Measurements from ENCODE around the gene PIEZO2. TPM values are rescaled to one million over a fixed set of nuclear protein-coding genes. Genes with fewer than 3 reads are reported as not detected.

PIEZO2 gene
- total and polyA plus RNA-seq, 11 donors, result 0.04 to 4.9 (median 0.20) TPM; not detected in 2

DNA sequence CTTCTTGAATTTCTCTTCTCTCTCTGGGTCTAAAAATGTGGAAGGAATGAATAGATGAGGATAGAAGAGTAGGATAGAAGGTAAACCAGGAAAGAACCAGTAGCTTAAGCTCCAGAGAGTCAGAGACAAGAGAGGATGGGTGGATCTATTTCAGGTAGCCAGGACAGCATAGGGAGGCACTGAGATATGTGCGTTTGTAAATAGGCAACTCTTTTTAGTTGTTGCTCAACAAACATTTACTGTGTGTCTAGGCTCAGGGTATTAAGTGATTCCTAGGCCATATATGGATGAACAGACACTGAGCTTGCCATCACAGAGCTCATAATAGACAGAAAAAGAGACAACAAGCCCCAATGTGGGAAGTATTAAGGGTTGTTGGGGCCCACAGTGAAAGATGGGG is 463.1 kb downstream of the PIEZO2 start:
- H3K27me3 ChIP-seq, result no peaks in the 10 kb centered on the region
- 0 to 2% (median 0%) methylated on average over 1 of the region's 1 CpG for WGBS, 4 donors
- H3K36me3 ChIP-seq, result no peaks in the 10 kb centered on the region
- H3K9me3 ChIP-seq, result no peaks in the 10 kb centered on the region
- H3K27ac ChIP-seq, result no peak overlapping the region
- no peak for DNase-seq
- no peak overlapping the region for H3K4me3 ChIP-seq
- no peaks in the 10 kb centered on the region for H3K4me1 ChIP-seq
- ATAC-seq, result no peak
- TF ChIP-seq POLR2A (IDR thresholded peaks at IDR 0.05) (no peak), CTCF (IDR thresholded peaks at IDR 0.05) (no peak)
- intact Hi-C loops (cut with DNase I), result no loop called here

DNA sequence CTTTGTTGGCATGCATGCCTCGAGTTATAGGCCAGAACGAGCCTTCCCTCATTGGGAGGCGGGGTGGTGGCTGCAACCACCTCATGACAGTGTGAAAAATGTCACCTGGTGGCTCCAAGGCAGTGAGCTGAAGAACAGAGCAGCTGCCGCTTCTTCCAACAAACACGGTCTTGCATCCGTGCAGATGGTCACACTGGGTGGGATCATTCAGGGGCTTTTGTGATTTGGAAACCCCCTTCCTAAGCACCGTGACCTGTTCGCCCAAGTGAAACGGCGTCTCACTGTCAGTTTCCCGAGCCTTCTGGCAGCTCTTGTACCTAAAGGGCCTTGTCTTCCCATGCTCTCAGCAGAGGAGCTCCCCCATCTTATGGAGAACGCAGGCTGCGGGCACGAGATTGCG is 463.9 kb downstream of the PIEZO2 start:
- whole genome bisulfite sequencing, 4 donors, result 81 to 86% (median 83%) methylated on average over 15 of the region's 15 CpGs
- Histone ChIP-seq H3K9me3 (no peaks in the 10 kb centered on the region), H3K27ac (no peak overlapping the region), H3K4me3 (no peak overlapping the region), H3K4me1 (no peaks in the 10 kb centered on the region), H3K36me3 (no peaks in the 10 kb centered on the region), H3K27me3 (no peaks in the 10 kb centered on the region)
- DNase-seq (no peak), ATAC-seq (no peak)
- no peak for TF ChIP-seq CTCF (IDR thresholded peaks at IDR 0.05)
- no peak for TF ChIP-seq POLR2A (IDR thresholded peaks at IDR 0.05)
- intact Hi-C loops (cut with DNase I), result no loop called here

DNA sequence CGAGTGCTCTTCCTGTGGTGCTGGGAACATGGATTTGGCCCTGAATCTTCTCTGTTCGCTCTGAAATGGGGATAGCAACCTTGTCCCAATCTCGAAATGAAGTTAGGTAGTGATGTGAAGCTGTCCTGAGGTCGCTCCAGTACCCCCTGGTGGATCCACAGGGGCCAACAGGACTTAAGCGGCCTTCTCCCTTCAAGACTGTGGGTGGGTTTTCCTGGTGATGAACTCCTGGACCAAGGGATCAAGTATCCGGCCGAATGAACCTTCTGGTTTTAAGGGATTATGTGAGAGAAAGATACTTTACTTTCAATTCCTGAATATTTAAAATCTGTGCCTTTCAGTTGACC is 467.0 kb downstream of the PIEZO2 start:
- TF ChIP-seq POLR2A (IDR thresholded peaks at IDR 0.05) (no peak), CTCF (IDR thresholded peaks at IDR 0.05) (no peak)
- no peak for DNase-seq
- Histone ChIP-seq H3K4me1 (no peaks in the 10 kb centered on the region), H3K27ac (no peak overlapping the region), H3K36me3 (no peaks in the 10 kb centered on the region), H3K9me3 (no peaks in the 10 kb centered on the region), H3K4me3 (no peak overlapping the region), H3K27me3 (no peaks in the 10 kb centered on the region)
- intact Hi-C loops (cut with DNase I), result no loop called here
- WGBS, 4 donors, result 91 to 96% (median 94%) methylated on average over 7 of the region's 7 CpGs
- ATAC-seq, result no peak

GRCh38 chr18:10681581-10682367 is 467.6 kb downstream of the PIEZO2 start:
- Histone ChIP-seq H3K4me1 (no peaks in the 10 kb centered on the region), H3K27ac (no peak overlapping the region), H3K9me3 (no peaks in the 10 kb centered on the region), H3K36me3 (no peaks in the 10 kb centered on the region), H3K4me3 (no peak overlapping the region), H3K27me3 (no peaks in the 10 kb centered on the region)
- intact Hi-C loops (cut with DNase I), result no loop called here
- 88 to 90% (median 89%) methylated on average over 12 of the region's 12 CpGs for WGBS, 4 donors
- no peak for ATAC-seq
- no peak for TF ChIP-seq POLR2A (IDR thresholded peaks at IDR 0.05)
- DNase-seq, result no peak

DNA sequence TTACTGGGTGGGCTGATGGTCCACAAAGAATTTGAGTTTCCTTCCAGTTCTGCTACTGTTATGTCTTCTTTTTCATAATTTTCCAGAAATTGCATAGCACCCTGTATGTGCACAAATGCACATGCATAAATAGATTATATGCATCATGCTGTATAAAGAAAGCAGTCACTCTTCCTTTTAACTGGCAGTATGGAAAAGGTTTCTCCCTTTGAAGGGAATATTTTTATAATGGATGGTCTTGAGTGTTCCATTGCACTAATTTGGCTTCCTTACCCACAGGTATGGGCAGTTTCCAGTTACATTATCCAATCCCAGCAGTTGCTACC is 469.1 kb downstream of the PIEZO2 start:
- Histone ChIP-seq H3K4me1 (no peaks in the 10 kb centered on the region), H3K9me3 (no peaks in the 10 kb centered on the region), H3K27me3 (no peaks in the 10 kb centered on the region), H3K36me3 (no peaks in the 10 kb centered on the region), H3K27ac (no peak overlapping the region), H3K4me3 (no peak overlapping the region)
- intact Hi-C loops (cut with DNase I), result no loop called here
- TF ChIP-seq CTCF (IDR thresholded peaks at IDR 0.05), result no peak
- no peak for TF ChIP-seq POLR2A (IDR thresholded peaks at IDR 0.05)
- DNase-seq (no peak), ATAC-seq (no peak)

All from heart left ventricle (tissue), 16 donors.